ENCODE data around the gene HOTAIR. TPM values are rescaled to one million over a fixed set of nuclear protein-coding genes. Genes with fewer than 3 reads are reported as not detected.

The HOTAIR gene
- total and polyA plus RNA-seq, 2 donors (not counting 3 experiments of a cell fraction or from before 2014, with no cell fraction given) = not detected

DNA sequence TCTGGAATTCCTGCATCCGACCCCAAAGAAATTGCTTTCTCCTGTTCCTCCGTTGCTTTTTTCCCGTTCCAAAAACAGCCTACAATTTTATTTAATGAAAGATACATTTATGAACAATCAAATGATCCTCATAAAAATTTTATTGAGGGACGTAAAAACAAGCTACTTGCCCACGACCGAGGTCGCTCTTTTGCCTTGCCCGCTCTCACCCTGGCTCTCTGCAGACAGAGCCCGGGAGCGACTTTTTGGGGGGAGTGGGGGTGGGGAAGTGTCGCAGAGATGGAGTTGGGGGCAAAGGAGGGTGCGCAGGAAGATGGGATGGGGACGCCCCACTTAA is 24.1 kb upstream of the HOTAIR start:
- BruUV-seq (replicated peaks) = no TSS peak
- Histone ChIP-seq H3K9me1 (replicated peaks; ENCODE audit: control insufficient read depth, extremely low read depth, insufficient read depth, low read length) (no peaks in the 10 kb centered on the region), H3K9ac (replicated peaks; ENCODE audit: extremely low read depth, insufficient read depth, low read length) (no peak overlapping the region), H3K79me2 (ENCODE audit: control insufficient read depth, insufficient read depth, low read length) (no peaks in the 10 kb centered on the region), H3K4me3 (replicated peaks in 1 of 3; ENCODE audit: insufficient read depth in 1 of 3, low read depth in 1 of 3, low read length in 3 of 3) (no peak overlapping the region), H3K36me3 (ENCODE audit: control insufficient read depth in 2 of 2, extremely low read depth in 1 of 2, insufficient read depth in 2 of 2, low read length in 2 of 2) (no peaks in the 10 kb centered on the region), H3K9me3 (replicated peaks; ENCODE audit: control insufficient read depth, insufficient read depth, low read length) (no peaks in the 10 kb centered on the region), H3K27ac (ENCODE audit: insufficient read depth, low read depth, low read length) (no peak overlapping the region), H3K27me3 (ENCODE audit: control insufficient read depth in 2 of 2, insufficient read depth in 2 of 2, low read length in 2 of 2) (peaks cover 77 to 98% of the 10 kb centered on the region in 2 experiments), H3K4me2 (ENCODE audit: insufficient read depth, low read length) (no peak overlapping the region), H3K4me1 (ENCODE audit: control insufficient read depth, extremely low read depth, insufficient read depth, low read length) (no peaks in the 10 kb centered on the region), H4K20me1 (replicated peaks; ENCODE audit: control insufficient read depth, extremely low read depth, insufficient read depth, low read length) (no peaks in the 10 kb centered on the region), H2AFZ (ENCODE audit: low read depth, low read length) (no peak overlapping the region)
- no peak for DNase-seq (ENCODE audit: low read depth, low spot score)
- ChIA-PET POLR2A (no interaction called here), CTCF (interaction anchor here (2.6 to 3.4 kb wide), 2 partner anchors 202 to 209 kb away, joined by 11 to 17 read pairs; no protein-coding TSS in a partner anchor)
- no peak for FAIRE-seq
- intact Hi-C loops (cut with micrococcal nuclease) = no loop called here
- TF ChIP-seq EZH2 (IDR thresholded peaks at IDR 0.05; ENCODE audit: borderline replicate concordance, low read depth, low read length, severe bottlenecking) = no peak
- no peak for TF ChIP-seq JUN (IDR thresholded peaks at IDR 0.05; ENCODE audit: borderline replicate concordance, insufficient read depth, insufficient read length, low read depth)
- no peak for TF ChIP-seq POLR2A (IDR thresholded peaks at IDR 0.05; ENCODE audit: low read depth, low read length)
- TF ChIP-seq, protein P1, sequence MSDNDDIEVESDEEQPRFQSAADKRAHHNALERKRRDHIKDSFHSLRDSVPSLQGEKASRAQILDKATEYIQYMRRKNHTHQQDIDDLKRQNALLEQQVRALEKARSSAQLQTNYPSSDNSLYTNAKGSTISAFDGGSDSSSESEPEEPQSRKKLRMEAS (IDR thresholded peaks at IDR 0.05; ENCODE audit: insufficient read depth, insufficient read length) = no peak
- no peak for TF ChIP-seq MYC (IDR thresholded peaks at IDR 0.05; ENCODE audit: low read depth, low read length)
- TF ChIP-seq, protein P2, sequence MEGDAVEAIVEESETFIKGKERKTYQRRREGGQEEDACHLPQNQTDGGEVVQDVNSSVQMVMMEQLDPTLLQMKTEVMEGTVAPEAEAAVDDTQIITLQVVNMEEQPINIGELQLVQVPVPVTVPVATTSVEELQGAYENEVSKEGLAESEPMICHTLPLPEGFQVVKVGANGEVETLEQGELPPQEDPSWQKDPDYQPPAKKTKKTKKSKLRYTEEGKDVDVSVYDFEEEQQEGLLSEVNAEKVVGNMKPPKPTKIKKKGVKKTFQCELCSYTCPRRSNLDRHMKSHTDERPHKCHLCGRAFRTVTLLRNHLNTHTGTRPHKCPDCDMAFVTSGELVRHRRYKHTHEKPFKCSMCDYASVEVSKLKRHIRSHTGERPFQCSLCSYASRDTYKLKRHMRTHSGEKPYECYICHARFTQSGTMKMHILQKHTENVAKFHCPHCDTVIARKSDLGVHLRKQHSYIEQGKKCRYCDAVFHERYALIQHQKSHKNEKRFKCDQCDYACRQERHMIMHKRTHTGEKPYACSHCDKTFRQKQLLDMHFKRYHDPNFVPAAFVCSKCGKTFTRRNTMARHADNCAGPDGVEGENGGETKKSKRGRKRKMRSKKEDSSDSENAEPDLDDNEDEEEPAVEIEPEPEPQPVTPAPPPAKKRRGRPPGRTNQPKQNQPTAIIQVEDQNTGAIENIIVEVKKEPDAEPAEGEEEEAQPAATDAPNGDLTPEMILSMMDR (IDR thresholded peaks at IDR 0.05; ENCODE audit: extremely low read depth in 1 of 2, insufficient read depth in 1 of 2, low read depth in 1 of 2, low read length in 2 of 2) = no peak
- no peak for TF ChIP-seq POLR2AphosphoS5 (IDR thresholded peaks at IDR 0.05; ENCODE audit: insufficient read depth, low read depth, low read length)
- TF ChIP-seq FOS (IDR thresholded peaks at IDR 0.05; ENCODE audit: borderline replicate concordance, insufficient read depth, low read length) = no peak
- no peak for TF ChIP-seq GATA2 (IDR thresholded peaks at IDR 0.05; ENCODE audit: insufficient read depth, insufficient read length, low read depth, low read length)
- dilution Hi-C loops (cut with MboI; ENCODE audit: extremely low pct_ligation_motif_present, low sequenced_read_pairs) = no loop called here
